Hepatocyte (in vitro differentiated cells): ENCODE data around the gene SH2D1A. TPM values are rescaled to one million over a fixed set of nuclear protein-coding genes. Genes with fewer than 3 reads are reported as not detected.

ENCODE experiments used
- DNase-seq: peaks from one replicate; pipeline ENCODE4 v3.0.0-alpha.2; 2016; ENCODE audit warnings: low spot score
- H2AFZ ChIP-seq: fragments of 200-600 bp; sonication (generic); 2 replicates; pipeline ENCODE4 v1.6.0; 2016; ENCODE audit warnings: antibody characterized with exemption, mild to moderate bottlenecking
- H3K27ac ChIP-seq: fragments of 200-600 bp; sonication (generic); 2 replicates; pipeline ENCODE4 v1.5.1; 2016; ENCODE audit warnings: mild to moderate bottlenecking
- H3K27me3 ChIP-seq: fragments of 200-600 bp; sonication (generic); 2 replicates; pipeline ENCODE4 v1.6.1; 2016
- H3K36me3 ChIP-seq: fragments of 200-600 bp; sonication (generic); replicated peaks from 2 replicates; pipeline ENCODE4 v1.5.1; 2016; ENCODE audit warnings: low read depth; ENCODE audit not compliant: insufficient read depth
- H3K4me1 ChIP-seq: fragments of 200-600 bp; sonication (generic); 2 replicates; pipeline ENCODE4 v1.5.1; 2016; ENCODE audit warnings: mild to moderate bottlenecking, moderate library complexity; ENCODE audit not compliant: insufficient read depth
- H3K4me2 ChIP-seq: fragments of 200-600 bp; sonication (generic); 2 replicates; pipeline ENCODE4 v1.6.0; 2016
- H3K4me3 ChIP-seq: fragments of 200-600 bp; sonication (generic); 2 replicates; pipeline ENCODE4 v1.5.1; 2016; ENCODE audit warnings: mild to moderate bottlenecking
- H3K79me2 ChIP-seq: fragments of 200-600 bp; sonication (generic); 2 replicates; pipeline ENCODE4 v1.6.0; 2017; ENCODE audit warnings: mild to moderate bottlenecking
- H3K9me2 ChIP-seq: fragments of 200-600 bp; sonication (generic); replicated peaks from 2 replicates; pipeline ENCODE4 v1.6.0; 2017; ENCODE audit warnings: mild to moderate bottlenecking; ENCODE audit not compliant: insufficient read depth
- H3K9me3 ChIP-seq: fragments of 200-600 bp; sonication (generic); 2 replicates; pipeline ENCODE4 v1.5.1; 2016; ENCODE audit warnings: low read depth, mild to moderate bottlenecking
- H4K20me1 ChIP-seq: fragments of 200-600 bp; sonication (generic); 2 replicates; pipeline ENCODE4 v1.6.0; 2016; ENCODE audit warnings: mild to moderate bottlenecking; ENCODE audit not compliant: insufficient read depth, poor library complexity, severe bottlenecking
- EZH2 ChIP-seq: fragments of 200-600 bp; sonication (generic); IDR thresholded peaks from 2 replicates; pipeline ENCODE4 v1.6.1; 2016; ENCODE audit warnings: antibody characterized with exemption, mild to moderate bottlenecking, borderline replicate concordance
- EZH2phosphoT487 ChIP-seq: fragments of 200-600 bp; sonication (generic); IDR thresholded peaks from one replicate; pipeline ENCODE4 v1.6.1; 2018; ENCODE audit warnings: antibody characterized with exemption, mild to moderate bottlenecking, low read depth, moderate library complexity; ENCODE audit not compliant: unreplicated experiment, severe bottlenecking
- WGBS: methylation state at CpG from one replicate; pipeline ENCODE4 v1.1.6; 2016; ENCODE audit warnings: low lambda C conversion rate; ENCODE audit errors: missing lambda C conversion rate; 5-methylcytosine and 5-hydroxymethylcytosine counted together
- polyA plus RNA-seq: library from polyadenylated mRNA; unstranded; fragments of >200 nt; fragmentation: Nextera tagmentation; extraction: Ambion mirVana; gene quantifications from 2 replicates; pipeline ENCODE4 v1.2.1, GENCODE V29; 2016
- total RNA-seq: library from RNA; depleted of rRNA; stranded (reverse); fragments of >200 nt; gene quantifications from 2 replicates; pipeline ENCODE4 v1.2.3, GENCODE V29; 2014
- TF ChIP-seq, protein P1 (sequence below): fragments of 200-600 bp; sonication (generic); IDR thresholded peaks from 2 replicates; pipeline ENCODE4 v1.5.1; 2016; ENCODE audit warnings: antibody characterized with exemption, mild to moderate bottlenecking; ENCODE audit not compliant: poor library complexity

Gene SH2D1A
- total and polyA plus RNA-seq, 2 experiments from 2014 or later: not detected

DNA sequence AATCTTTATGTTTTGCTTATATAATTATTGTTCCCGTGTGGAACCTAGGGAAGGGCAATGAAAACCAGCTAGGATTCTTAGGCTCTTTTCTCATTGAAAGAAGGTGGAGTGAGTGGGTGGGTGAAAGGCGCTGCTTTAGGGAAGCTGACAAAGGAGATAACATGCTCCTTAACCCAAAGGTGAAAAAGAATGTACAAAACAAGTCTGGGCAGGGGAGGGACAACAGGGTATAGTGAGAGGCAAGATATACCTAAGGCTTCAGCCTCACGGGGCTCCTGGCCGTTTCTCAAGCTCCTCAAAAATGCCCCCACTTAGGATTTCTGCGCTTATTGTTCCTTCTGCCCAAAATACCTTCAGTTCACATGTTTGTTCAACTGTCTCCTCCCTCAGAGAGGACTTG is 1.8 kb downstream of the SH2D1A start:
- H3K79me2 ChIP-seq: no peaks in the 10 kb centered on the region
- no peak overlapping the region for H3K27ac ChIP-seq
- no peak for DNase-seq
- H3K36me3 ChIP-seq: no peaks in the 10 kb centered on the region
- H3K9me3 ChIP-seq: no peaks in the 10 kb centered on the region
- 51% methylated on average over 5 of the region's 5 CpGs for WGBS
- H3K4me2 ChIP-seq: no peak overlapping the region
- H4K20me1 ChIP-seq: no peaks in the 10 kb centered on the region
- H3K4me3 ChIP-seq: no peak overlapping the region
- H3K4me1 ChIP-seq: no peaks in the 10 kb centered on the region
- no peaks in the 10 kb centered on the region for H3K27me3 ChIP-seq
- no peak overlapping the region for H2AFZ ChIP-seq
- no peak for TF ChIP-seq EZH2phosphoT487
- TF ChIP-seq, protein P1, sequence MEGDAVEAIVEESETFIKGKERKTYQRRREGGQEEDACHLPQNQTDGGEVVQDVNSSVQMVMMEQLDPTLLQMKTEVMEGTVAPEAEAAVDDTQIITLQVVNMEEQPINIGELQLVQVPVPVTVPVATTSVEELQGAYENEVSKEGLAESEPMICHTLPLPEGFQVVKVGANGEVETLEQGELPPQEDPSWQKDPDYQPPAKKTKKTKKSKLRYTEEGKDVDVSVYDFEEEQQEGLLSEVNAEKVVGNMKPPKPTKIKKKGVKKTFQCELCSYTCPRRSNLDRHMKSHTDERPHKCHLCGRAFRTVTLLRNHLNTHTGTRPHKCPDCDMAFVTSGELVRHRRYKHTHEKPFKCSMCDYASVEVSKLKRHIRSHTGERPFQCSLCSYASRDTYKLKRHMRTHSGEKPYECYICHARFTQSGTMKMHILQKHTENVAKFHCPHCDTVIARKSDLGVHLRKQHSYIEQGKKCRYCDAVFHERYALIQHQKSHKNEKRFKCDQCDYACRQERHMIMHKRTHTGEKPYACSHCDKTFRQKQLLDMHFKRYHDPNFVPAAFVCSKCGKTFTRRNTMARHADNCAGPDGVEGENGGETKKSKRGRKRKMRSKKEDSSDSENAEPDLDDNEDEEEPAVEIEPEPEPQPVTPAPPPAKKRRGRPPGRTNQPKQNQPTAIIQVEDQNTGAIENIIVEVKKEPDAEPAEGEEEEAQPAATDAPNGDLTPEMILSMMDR: no peak
- TF ChIP-seq EZH2: no peak
- no peaks in the 10 kb centered on the region for H3K9me2 ChIP-seq

DNA sequence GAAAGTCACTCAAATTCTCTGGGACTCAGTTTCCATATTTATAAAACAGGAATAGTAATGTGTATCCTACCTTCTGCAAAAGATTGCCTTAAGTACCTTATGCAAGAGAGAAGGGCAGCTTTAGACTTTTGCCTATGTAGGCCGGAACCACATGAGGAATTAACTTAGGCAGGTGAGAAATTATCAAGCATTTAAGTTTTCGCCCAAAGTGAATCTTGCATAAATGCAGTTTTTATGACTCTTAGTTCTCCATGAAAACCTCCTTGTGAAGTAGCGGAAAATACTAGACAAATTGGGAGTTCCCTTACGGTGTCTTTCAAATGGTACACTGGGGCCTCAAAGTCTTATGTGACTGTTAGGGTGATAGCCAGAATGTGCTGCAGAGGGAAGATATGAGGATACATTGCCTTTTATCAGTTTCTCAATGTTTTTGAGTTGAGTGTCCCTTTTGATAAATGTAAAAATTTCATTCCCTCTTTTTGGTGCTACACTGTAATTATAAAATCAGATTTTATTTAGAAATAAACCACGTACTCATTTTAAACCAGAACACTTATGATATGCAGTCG is 2.6 kb downstream of the SH2D1A start:
- Histone ChIP-seq H3K9me3 (no peaks in the 10 kb centered on the region), H3K4me3 (no peak overlapping the region), H3K79me2 (no peaks in the 10 kb centered on the region), H3K4me1 (no peaks in the 10 kb centered on the region), H3K27ac (no peak overlapping the region), H3K36me3 (no peaks in the 10 kb centered on the region), H2AFZ (no peak overlapping the region), H3K4me2 (no peak overlapping the region), H3K9me2 (no peaks in the 10 kb centered on the region), H3K27me3 (no peaks in the 10 kb centered on the region), H4K20me1 (no peaks in the 10 kb centered on the region)
- WGBS: 91% methylated on average over 6 of the region's 6 CpGs
- TF ChIP-seq EZH2: no peak
- no peak for TF ChIP-seq EZH2phosphoT487
- TF ChIP-seq, protein P1: no peak
- DNase-seq: no peak

DNA sequence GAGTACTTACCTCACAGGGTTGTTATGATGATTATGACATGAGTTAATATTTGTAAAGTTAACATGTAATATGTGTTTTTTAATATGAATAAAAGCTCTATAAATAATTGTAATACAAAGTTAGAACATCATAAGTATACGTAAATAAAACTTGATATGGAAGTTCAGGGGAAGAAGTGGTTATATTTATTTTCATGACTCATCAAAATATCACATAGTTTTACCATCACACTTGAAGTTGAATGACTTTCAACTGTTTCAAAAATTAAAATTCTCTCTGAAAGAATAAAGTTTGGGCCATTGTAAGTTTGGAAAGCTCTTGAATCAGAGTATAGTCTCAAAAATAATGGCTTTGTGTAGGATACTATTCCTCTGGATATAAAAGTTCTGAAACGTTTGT is 8.3 kb downstream of the SH2D1A start:
- WGBS: 57% methylated on average over 2 of the region's 2 CpGs
- Histone ChIP-seq H3K4me2 (no peak overlapping the region), H3K79me2 (no peaks in the 10 kb centered on the region), H3K9me2 (no peaks in the 10 kb centered on the region), H4K20me1 (no peaks in the 10 kb centered on the region), H2AFZ (no peak overlapping the region), H3K27ac (no peak overlapping the region), H3K4me1 (no peaks in the 10 kb centered on the region), H3K4me3 (no peak overlapping the region), H3K9me3 (no peaks in the 10 kb centered on the region), H3K36me3 (no peaks in the 10 kb centered on the region), H3K27me3 (no peaks in the 10 kb centered on the region)
- TF ChIP-seq EZH2phosphoT487: no peak
- TF ChIP-seq, protein P1: no peak
- TF ChIP-seq EZH2: no peak
- DNase-seq: no peak
